ENCODE measurements around the gene CDCA5.

The CDCA5 gene

DNA sequence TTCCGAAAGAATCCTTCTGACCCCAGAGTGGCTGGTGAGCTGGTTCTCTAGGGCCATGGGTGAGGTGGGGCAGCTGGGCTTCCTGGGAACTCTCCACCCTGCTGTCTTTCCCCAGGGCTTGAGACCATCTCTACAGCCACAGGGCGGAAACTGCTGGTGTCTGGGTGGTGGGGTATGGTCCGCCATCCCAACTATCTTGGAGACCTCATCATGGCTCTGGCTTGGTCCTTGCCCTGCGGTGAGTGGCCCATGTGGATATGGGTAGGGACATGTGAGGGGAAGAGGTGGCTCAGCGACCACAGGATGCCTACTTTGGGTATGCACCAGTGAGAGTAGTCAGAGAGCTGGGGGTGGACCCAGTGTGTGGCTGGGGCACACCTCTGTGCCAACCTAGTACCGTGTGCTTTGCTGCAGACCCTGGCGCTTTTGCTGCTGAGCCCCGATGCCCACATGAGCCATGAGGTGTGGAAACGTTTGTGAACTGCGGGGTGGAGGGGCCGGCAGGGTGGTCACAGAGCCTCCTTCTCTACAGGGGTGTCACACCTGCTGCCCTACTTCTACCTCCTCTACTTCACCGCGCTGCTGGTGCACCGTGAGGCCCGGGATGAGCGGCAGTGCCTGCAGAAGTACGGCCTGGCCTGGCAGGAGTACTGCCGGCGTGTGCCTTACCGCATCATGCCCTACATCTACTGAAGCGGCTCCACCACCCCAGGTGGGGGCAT, 31.7 kb upstream of the CDCA5 start:
- DNase-seq: no peak
- in situ Hi-C loops (cut with HindIII; ENCODE audit: low pct_ligation_motif_present, low sequenced_read_pairs): no loop called here
- H3K27me3 ChIP-seq (replicated peaks): no peaks in the 10 kb centered on the region
- H3K27ac ChIP-seq: no peak overlapping the region
- TF ChIP-seq, protein P1, sequence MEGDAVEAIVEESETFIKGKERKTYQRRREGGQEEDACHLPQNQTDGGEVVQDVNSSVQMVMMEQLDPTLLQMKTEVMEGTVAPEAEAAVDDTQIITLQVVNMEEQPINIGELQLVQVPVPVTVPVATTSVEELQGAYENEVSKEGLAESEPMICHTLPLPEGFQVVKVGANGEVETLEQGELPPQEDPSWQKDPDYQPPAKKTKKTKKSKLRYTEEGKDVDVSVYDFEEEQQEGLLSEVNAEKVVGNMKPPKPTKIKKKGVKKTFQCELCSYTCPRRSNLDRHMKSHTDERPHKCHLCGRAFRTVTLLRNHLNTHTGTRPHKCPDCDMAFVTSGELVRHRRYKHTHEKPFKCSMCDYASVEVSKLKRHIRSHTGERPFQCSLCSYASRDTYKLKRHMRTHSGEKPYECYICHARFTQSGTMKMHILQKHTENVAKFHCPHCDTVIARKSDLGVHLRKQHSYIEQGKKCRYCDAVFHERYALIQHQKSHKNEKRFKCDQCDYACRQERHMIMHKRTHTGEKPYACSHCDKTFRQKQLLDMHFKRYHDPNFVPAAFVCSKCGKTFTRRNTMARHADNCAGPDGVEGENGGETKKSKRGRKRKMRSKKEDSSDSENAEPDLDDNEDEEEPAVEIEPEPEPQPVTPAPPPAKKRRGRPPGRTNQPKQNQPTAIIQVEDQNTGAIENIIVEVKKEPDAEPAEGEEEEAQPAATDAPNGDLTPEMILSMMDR (IDR thresholded peaks at IDR 0.05; ENCODE audit: low read depth, low read length, missing control alignments): no peak
- H3K4me3 ChIP-seq (ENCODE audit: low read depth, low read length): no peak overlapping the region
- H3K36me3 ChIP-seq (replicated peaks): peaks cover 33% of the 10 kb centered on the region

GRCh38 chr11:65114538-65115171, 30.8 kb upstream of the CDCA5 start:
- TF ChIP-seq, protein P1 (IDR thresholded peaks at IDR 0.05; ENCODE audit: low read depth, low read length, missing control alignments): no peak
- H3K4me3 ChIP-seq (ENCODE audit: low read depth, low read length): no peak overlapping the region
- no peak for DNase-seq
- H3K27me3 ChIP-seq (replicated peaks): no peaks in the 10 kb centered on the region
- H3K36me3 ChIP-seq (replicated peaks): peaks cover 24% of the 10 kb centered on the region
- H3K27ac ChIP-seq: no peak overlapping the region
- in situ Hi-C loops (cut with HindIII; ENCODE audit: low pct_ligation_motif_present, low sequenced_read_pairs): no loop called here

GRCh38 chr11:65113839-65114238, 30.0 kb upstream of the CDCA5 start:
- TF ChIP-seq, protein P1 (IDR thresholded peaks at IDR 0.05; ENCODE audit: low read depth, low read length, missing control alignments): no peak
- no peak overlapping the region for H3K27ac ChIP-seq
- H3K4me3 ChIP-seq (ENCODE audit: low read depth, low read length): no peak overlapping the region
- DNase-seq: no peak
- in situ Hi-C loops (cut with HindIII; ENCODE audit: low pct_ligation_motif_present, low sequenced_read_pairs): no loop called here
- no peaks in the 10 kb centered on the region for H3K27me3 ChIP-seq (replicated peaks)
- H3K36me3 ChIP-seq (replicated peaks): peaks cover 19% of the 10 kb centered on the region

DNA sequence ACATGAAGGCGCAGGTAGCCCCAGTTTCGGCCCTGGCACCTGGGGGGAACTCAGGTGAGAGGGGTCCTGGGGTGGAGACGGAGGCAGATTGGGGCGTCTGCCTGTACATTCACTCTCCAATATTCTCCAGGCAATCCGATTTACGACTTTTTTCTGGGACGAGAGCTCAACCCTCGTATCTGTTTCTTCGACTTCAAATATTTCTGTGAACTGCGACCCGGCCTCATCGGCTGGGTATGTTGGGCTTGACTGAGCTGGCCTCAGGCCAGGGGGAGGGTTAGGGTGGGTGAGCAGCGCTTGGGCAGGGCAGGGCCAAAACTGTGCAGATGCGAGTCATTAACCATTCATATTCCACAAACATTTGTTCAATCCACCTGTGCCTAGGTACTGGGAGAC, 29.5 kb upstream of the CDCA5 start:
- H3K27ac ChIP-seq: no peak overlapping the region
- peaks cover 15% of the 10 kb centered on the region for H3K36me3 ChIP-seq (replicated peaks)
- in situ Hi-C loops (cut with HindIII; ENCODE audit: low pct_ligation_motif_present, low sequenced_read_pairs): no loop called here

DNA sequence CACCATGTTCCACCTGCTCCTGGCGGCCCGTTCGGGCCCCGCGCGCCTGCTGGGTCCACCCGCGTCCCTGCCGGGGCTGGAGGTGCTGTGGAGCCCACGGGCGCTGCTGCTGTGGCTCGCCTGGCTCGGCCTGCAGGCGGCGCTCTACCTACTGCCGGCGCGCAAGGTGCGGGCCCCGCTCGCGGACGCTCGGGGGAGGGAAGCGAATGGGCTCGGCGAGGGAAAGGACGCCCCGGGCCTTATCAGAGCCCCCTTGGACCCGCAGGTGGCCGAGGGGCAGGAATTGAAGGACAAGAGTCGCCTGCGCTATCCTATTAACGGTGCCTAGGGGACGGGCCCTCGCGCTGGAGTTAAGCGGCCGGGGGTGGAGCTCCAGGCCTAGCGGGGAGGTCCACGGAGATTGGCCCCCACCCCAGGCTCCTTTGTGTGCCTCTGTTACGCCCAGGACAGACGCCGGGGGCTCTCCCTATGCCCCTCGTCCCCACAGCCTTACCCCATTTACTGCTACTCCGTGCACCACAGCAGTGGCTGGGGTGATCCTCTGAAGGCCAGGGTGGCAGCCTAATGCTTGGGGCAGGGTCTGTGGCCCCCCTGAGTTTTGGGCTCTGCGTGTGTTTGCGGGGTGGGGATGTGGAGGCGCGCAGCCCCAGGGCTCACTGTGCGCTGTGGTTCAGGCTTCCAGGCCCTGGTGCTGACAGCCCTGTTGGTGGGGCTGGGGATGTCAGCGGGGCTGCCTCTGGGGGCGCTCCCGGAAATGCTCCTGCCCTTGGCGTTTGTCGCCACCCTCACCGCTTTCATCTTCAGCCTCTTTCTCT, 28.9 kb upstream of the CDCA5 start:
- in situ Hi-C loops (cut with HindIII; ENCODE audit: low pct_ligation_motif_present, low sequenced_read_pairs): no loop called here
- Histone ChIP-seq H3K36me3 (replicated peaks) (peaks cover 9% of the 10 kb centered on the region), H3K27ac (no peak overlapping the region), H3K27me3 (replicated peaks) (no peaks in the 10 kb centered on the region), H3K4me3 (ENCODE audit: low read depth, low read length) (peak overlapping the region; percentile 56)
- no peak for DNase-seq
- TF ChIP-seq, protein P1 (IDR thresholded peaks at IDR 0.05; ENCODE audit: low read depth, low read length, missing control alignments): peak; percentile 63

More for the DNA sequence above, 29.5 kb upstream of the CDCA5 start:
- TF ChIP-seq, protein P1 (IDR thresholded peaks at IDR 0.05; ENCODE audit: low read depth, low read length, missing control alignments): no peak
- no peaks in the 10 kb centered on the region for H3K27me3 ChIP-seq (replicated peaks)
- no peak for DNase-seq
- peak overlapping the region; percentile 56 for H3K4me3 ChIP-seq (ENCODE audit: low read depth, low read length)

Measured in brain microvascular endothelial cell (primary cell).